Common myeloid progenitor, CD34-positive (primary cell): ENCODE results near the gene ATXN1.
"Not testable (repeated sequence)": the region's sequence is repeated elsewhere in the genome, so short reads cannot be mapped to it uniquely, and the experiment has no call there.

Experiments used
- CTCF ChIA-PET: fragments of 350-600 bp; sonication (Branson Sonifier 250); formaldehyde crosslinking; loops from one replicate; lab custom pipeline; 2021; ENCODE audit warnings: antibody characterized with exemption; lab: Charles Lee
- POLR2A ChIA-PET: fragments of 350-600 bp; sonication (Branson Sonifier 250); formaldehyde crosslinking; loops from one replicate; lab custom pipeline; 2021; ENCODE audit warnings: antibody characterized with exemption; lab: Charles Lee
- DNase-seq, 3 donors: peaks; one replicate each; pipeline versions ENCODE4 v3.0.0 to v3.0.0-alpha.2; 2013
- H3K27ac ChIP-seq, 2 experiments: 1 replicate in 1 of 2; 2 replicates in 1 of 2; pipeline ENCODE4 v1.7.0; 2013; ENCODE audit warnings: inconsistent platforms in 2 of 2, low read length in 2 of 2, mild to moderate bottlenecking in 2 of 2, low read depth in 1 of 2, moderate library complexity in 1 of 2; ENCODE audit not compliant: severe bottlenecking in 2 of 2, insufficient read depth in 1 of 2, poor library complexity in 1 of 2
- H3K27me3 ChIP-seq, 5 experiments: replicated peaks in 2 of 5; 1 replicate in 3 of 5; 2 replicates in 2 of 5; pipeline versions ENCODE4 v1.6.1 to v1.7.0; 2013; ENCODE audit warnings: low read length in 4 of 5, mild to moderate bottlenecking in 2 of 5, moderate library complexity in 2 of 5, inconsistent platforms in 1 of 5; ENCODE audit not compliant: insufficient read depth in 5 of 5, control insufficient read depth in 4 of 5
- H3K36me3 ChIP-seq, 4 experiments: 1 replicate in 2 of 4; 2 replicates in 2 of 4; pipeline versions ENCODE4 v1.6.1 to v1.7.0; 2013; ENCODE audit warnings: low read length in 3 of 4, control low read depth in 1 of 4, mild to moderate bottlenecking in 1 of 4; ENCODE audit not compliant: control insufficient read depth in 4 of 4, insufficient read depth in 4 of 4
- H3K4me1 ChIP-seq, 4 experiments: 1 replicate in 3 of 4; 2 replicates in 1 of 4; pipeline versions ENCODE4 v1.6.1 to v1.7.1; 2013; ENCODE audit warnings: low read length in 3 of 4, mild to moderate bottlenecking in 3 of 4, control low read depth in 1 of 4, inconsistent platforms in 1 of 4, moderate library complexity in 1 of 4; ENCODE audit not compliant: control insufficient read depth in 4 of 4, insufficient read depth in 4 of 4; ENCODE audit errors: control extremely low read depth in 1 of 4
- H3K4me3 ChIP-seq, 7 experiments: 1 replicate in 4 of 7; 2 replicates in 3 of 7; pipeline versions ENCODE4 v1.5.1 to v1.7.0; 2013; ENCODE audit warnings: mild to moderate bottlenecking in 7 of 7, low read length in 6 of 7, moderate library complexity in 6 of 7, inconsistent platforms in 2 of 7, low read depth in 2 of 7, control low read depth in 1 of 7; ENCODE audit not compliant: insufficient read depth in 4 of 7, control insufficient read depth in 1 of 7; ENCODE audit errors: extremely low read depth in 1 of 7
- H3K9me3 ChIP-seq, 5 experiments: 1 replicate in 4 of 5; 2 replicates in 1 of 5; pipeline versions ENCODE4 v1.6.1 to v1.7.1; 2013; ENCODE audit warnings: low read length in 4 of 5, mild to moderate bottlenecking in 2 of 5, inconsistent platforms in 1 of 5, low read depth in 1 of 5, moderate library complexity in 1 of 5; ENCODE audit not compliant: control insufficient read depth in 4 of 5, insufficient read depth in 2 of 5; ENCODE audit errors: control extremely low read depth in 1 of 5
- WGBS: methylation state at CpG from one replicate; pipeline ENCODE4 v1.1.5; 2013; ENCODE audit not compliant: insufficient coverage; 5-methylcytosine and 5-hydroxymethylcytosine counted together

The ATXN1 gene

GRCh38 chr6:16471222-16471909, 289.9 kb downstream of the ATXN1 start:
- Histone ChIP-seq H3K36me3 (peaks cover 0 to 4% (median 1%) of the 10 kb centered on the region in 4 experiments), H3K27me3 (no peaks in the 10 kb centered on the region), H3K27ac (no peak overlapping the region), H3K4me3 (no peak overlapping the region), H3K9me3 (peaks cover 0 to 6% (median 0%) of the 10 kb centered on the region in 5 experiments), H3K4me1 (no peaks in the 10 kb centered on the region)
- 79% methylated on average over 4 of the region's 8 CpGs for WGBS
- ChIA-PET CTCF (no interaction called here), POLR2A (no interaction called here)
- no peak for DNase-seq

DNA sequence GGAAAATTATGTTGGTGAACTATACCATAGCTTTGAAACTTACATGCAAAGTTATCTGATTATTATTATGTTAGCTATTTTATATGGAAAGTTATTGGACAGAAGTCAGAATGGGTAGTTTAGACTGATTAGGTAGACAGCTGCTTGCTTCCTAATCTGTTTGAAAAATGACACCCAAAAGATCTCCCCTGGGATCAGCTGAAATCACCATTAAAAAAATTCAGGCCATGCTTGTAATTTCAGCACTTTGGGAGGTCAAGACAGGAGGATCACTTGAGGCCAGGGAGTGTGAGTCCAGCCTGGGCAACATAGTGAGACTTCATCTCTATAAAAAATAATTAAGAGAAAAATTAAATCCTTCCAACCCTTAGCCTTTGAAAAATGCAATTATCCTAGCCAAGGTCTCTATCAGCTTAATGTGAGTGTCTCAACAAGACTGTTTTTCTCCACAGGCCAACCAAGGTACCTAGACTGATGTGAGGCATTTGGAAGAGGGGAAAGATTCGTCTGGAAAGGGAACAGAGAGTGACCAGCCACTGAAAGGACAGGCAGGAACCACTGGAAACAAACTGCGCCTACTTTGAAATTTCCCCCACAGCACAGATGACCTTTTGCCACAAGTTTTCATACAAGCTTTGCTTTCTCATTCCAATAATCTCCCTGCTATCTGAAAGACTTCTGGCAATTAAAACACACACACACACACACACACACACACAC, 290.6 kb downstream of the ATXN1 start:
- Histone ChIP-seq H3K36me3 (peaks cover 0 to 4% (median 1%) of the 10 kb centered on the region in 4 experiments), H3K9me3 (peaks cover 0 to 6% (median 0%) of the 10 kb centered on the region in 5 experiments), H3K4me3 (no peak overlapping the region), H3K27ac (no peak overlapping the region), H3K4me1 (no peaks in the 10 kb centered on the region), H3K27me3 (no peaks in the 10 kb centered on the region)
- DNase-seq: no peak
- ChIA-PET POLR2A (no interaction called here), CTCF (no interaction called here)
- WGBS: 89% methylated on average over 2 of the region's 2 CpGs

GRCh38 chr6:16468991-16469615, 292.2 kb downstream of the ATXN1 start:
- Histone ChIP-seq H3K27ac (no peak overlapping the region), H3K27me3 (no peaks in the 10 kb centered on the region), H3K9me3 (peaks cover 0 to 1% (median 0%) of the 10 kb centered on the region in 5 experiments), H3K4me1 (no peaks in the 10 kb centered on the region), H3K36me3 (peaks cover 0 to 3% (median 0%) of the 10 kb centered on the region in 4 experiments), H3K4me3 (no peak overlapping the region)
- CTCF ChIA-PET: interaction anchor here (0.6 to 1.3 kb wide), 3 partner anchors 9 to 51 kb away, joined by 3 to 4 read pairs (median 3); no protein-coding TSS in a partner anchor
- 100% methylated on average over 1 of the region's 1 CpG for WGBS
- no peak for DNase-seq
- POLR2A ChIA-PET: no interaction called here

DNA sequence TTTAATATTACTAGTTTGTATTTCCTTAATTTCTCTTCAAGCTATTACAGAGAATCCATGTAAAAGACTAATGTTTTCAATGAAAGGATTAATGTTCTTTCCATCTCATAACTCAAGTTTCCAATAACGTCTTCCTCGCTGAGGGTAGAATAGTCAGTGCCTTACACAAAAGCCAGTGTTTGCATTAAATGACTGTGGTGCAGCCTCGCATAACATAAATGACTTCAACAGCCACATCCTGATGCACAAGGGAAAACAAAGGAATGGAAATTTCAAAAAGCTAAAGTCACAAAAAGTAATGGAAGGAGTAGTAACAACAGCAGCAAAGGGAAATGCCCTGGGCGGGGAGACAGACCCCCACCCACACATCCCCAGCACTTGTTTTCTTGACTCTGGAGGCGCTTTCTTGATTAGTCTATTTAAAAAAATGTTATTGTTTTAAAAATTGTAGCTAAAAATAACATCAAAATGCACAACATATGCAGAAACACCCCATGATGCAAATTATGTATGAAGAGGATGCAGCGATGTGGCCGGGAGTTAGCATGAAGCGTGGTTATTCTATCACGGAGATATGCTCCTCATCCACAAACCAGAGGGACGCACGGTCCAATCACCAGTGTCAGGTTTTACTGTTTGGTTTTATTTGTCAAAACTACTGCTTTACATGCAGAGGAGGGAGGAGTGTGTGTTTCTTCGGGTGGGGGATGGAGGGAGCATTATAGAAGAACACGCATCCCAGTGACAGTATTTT, 294.3 kb downstream of the ATXN1 start:
- Histone ChIP-seq H3K27me3 (no peaks in the 10 kb centered on the region), H3K4me1 (no peaks in the 10 kb centered on the region), H3K9me3 (peaks cover 0 to 5% (median 0%) of the 10 kb centered on the region in 5 experiments), H3K4me3 (no peak overlapping the region), H3K36me3 (no peaks in the 10 kb centered on the region), H3K27ac (no peak overlapping the region)
- WGBS: no CpG with 5 or more reads among the region's 13 CpGs
- CTCF ChIA-PET: no interaction called here
- POLR2A ChIA-PET: no interaction called here
- DNase-seq: no peak

DNA sequence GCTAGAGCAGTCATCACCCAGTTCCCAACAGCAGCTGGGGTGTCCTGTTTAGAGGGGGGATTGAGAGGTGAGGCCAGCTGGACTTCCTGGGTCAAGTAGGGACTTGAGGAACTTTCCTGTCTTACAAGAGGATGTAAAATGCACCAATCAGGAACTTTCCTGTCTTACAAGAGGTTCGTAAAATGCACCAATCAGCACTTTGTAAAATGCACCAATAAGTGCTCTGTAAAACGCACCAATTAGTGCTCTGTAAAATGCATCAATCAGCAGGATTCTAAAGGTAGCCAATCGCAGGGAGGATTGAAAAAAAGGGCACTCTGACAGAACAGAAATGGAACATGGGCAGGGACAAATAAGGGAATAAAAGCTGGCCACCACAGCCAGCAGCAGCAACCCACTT, 297.2 kb downstream of the ATXN1 start:
- no peaks in the 10 kb centered on the region for H3K36me3 ChIP-seq
- H3K9me3 ChIP-seq: peaks cover 0 to 9% (median 0%) of the 10 kb centered on the region in 5 experiments
- no peak for DNase-seq
- no peaks in the 10 kb centered on the region for H3K27me3 ChIP-seq
- ChIA-PET POLR2A (interaction anchor here (0.8 to 1.2 kb wide), 2 partner anchors 10 to 1145 kb away, joined by 3 read pairs; no protein-coding TSS in a partner anchor), CTCF (no interaction called here)
- no peak overlapping the region for H3K27ac ChIP-seq
- H3K4me1 ChIP-seq: no peaks in the 10 kb centered on the region
- WGBS: 94% methylated on average over 3 of the region's 3 CpGs
- H3K4me3 ChIP-seq: no peak overlapping the region

DNA sequence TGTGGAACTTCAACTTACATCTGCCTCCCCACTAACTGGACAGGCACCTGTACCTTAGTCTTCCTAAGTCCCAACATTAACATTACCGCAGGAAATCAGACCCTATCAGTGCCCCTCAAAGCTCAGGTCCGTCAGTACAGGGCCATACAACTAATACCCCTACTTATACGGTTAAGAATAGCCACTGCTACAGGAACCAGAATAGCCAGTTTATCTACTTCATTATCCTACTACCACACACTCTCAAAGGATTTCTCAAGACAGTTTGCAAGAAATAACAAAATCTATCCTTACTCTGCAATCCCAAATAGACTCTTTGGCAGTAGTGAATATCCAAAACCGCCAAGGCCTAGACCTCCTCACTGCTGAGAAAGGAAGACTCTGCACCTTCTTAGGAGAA, 298.0 kb downstream of the ATXN1 start:
- DNase-seq, CTCF ChIA-PET: not testable (repeated sequence)

More for the DNA sequence above, 298.0 kb downstream of the ATXN1 start:
- not testable (repeated sequence) for H3K27me3 ChIP-seq, H3K36me3 ChIP-seq, H3K4me3 ChIP-seq, H3K9me3 ChIP-seq, H3K27ac ChIP-seq, H3K4me1 ChIP-seq
- 100% methylated on average over 4 of the region's 4 CpGs for WGBS
- POLR2A ChIA-PET: interaction anchor here (0.8 kb wide), 1 partner anchor 11 kb away, joined by 3 read pairs; no protein-coding TSS in a partner anchor
